HepG2 (cell line): ENCODE data around the gene ADGRD1. TPM values are rescaled to one million over a fixed set of nuclear protein-coding genes. Genes with fewer than 3 reads are reported as not detected.
A peak's percentile ranks its signal among the peaks of the same experiment; 100 is the strongest.

Experiments
- FOSL2 ChIP-seq: sonication (generic); formaldehyde crosslinking; IDR thresholded peaks from 2 replicates; pipeline ENCODE4 v1.4.0; 2020; ENCODE audit warnings: missing genetic modification reagents
- FOXO1 ChIP-seq: sonication (generic); formaldehyde crosslinking; IDR thresholded peaks from 2 replicates; pipeline ENCODE4 v1.4.0; 2020; ENCODE audit warnings: missing genetic modification reagents
- HNRNPK ChIP-seq: fragments of 200-400 bp; formaldehyde crosslinking; IDR thresholded peaks from 2 replicates; pipeline ENCODE4 v1.6.1; 2018; ENCODE audit warnings: low read length, low read depth, moderate library complexity, mild to moderate bottlenecking; ENCODE audit not compliant: poor library complexity, severe bottlenecking
- JARID2 ChIP-seq: sonication (generic); formaldehyde crosslinking; IDR thresholded peaks from 2 replicates; pipeline ENCODE4 v1.8.1; 2023; ENCODE audit warnings: missing genetic modification reagents, inconsistent platforms; ENCODE audit not compliant: insufficient replicate concordance
- KDM5A ChIP-seq: fragments of 200-600 bp; sonication (generic); IDR thresholded peaks from 2 replicates; pipeline ENCODE4 v1.7.0; 2018; ENCODE audit warnings: antibody characterized with exemption, mild to moderate bottlenecking, low read length, borderline replicate concordance
- KLF13 ChIP-seq: sonication (generic); formaldehyde crosslinking; IDR thresholded peaks from 2 replicates; pipeline ENCODE4 v1.4.0; 2020; ENCODE audit warnings: mild to moderate bottlenecking, missing genetic modification reagents
- MAFF ChIP-seq: IDR thresholded peaks from 2 replicates; pipeline ENCODE4 v1.6.1; 2011; ENCODE audit warnings: low read depth, low read length, improper control_type of control experiment
- NFKB2 ChIP-seq: sonication (generic); formaldehyde crosslinking; IDR thresholded peaks from 2 replicates; pipeline ENCODE4 v1.4.0; 2020; ENCODE audit warnings: missing genetic modification reagents, borderline replicate concordance
- TARDBP ChIP-seq: sonication (generic); formaldehyde crosslinking; IDR thresholded peaks from 2 replicates; pipeline ENCODE4 v1.8.0; 2022; ENCODE audit warnings: mild to moderate bottlenecking, missing genetic modification reagents
- ZBTB1 ChIP-seq: sonication (generic); formaldehyde crosslinking; IDR thresholded peaks from 2 replicates; pipeline ENCODE4 v1.4.0; 2020; ENCODE audit warnings: missing genetic modification reagents, borderline replicate concordance
- ZBTB37 ChIP-seq: sonication (generic); formaldehyde crosslinking; IDR thresholded peaks from 2 replicates; pipeline ENCODE4 v1.4.0; 2020; ENCODE audit warnings: mild to moderate bottlenecking, missing genetic modification reagents
- ZNF160 ChIP-seq: sonication (generic); formaldehyde crosslinking; IDR thresholded peaks from 2 replicates; pipeline ENCODE4 v1.8.0; 2022; ENCODE audit warnings: mild to moderate bottlenecking, inconsistent platforms, missing genetic modification reagents
- ZNF180 ChIP-seq: sonication (generic); formaldehyde crosslinking; IDR thresholded peaks from 2 replicates; pipeline ENCODE4 v1.4.0; 2020; ENCODE audit warnings: low read depth, missing genetic modification reagents, borderline replicate concordance
- ZNF234 ChIP-seq: sonication (generic); formaldehyde crosslinking; conservative IDR thresholded peaks from 2 replicates; pipeline ENCODE4 v1.5.1; 2020; ENCODE audit warnings: mild to moderate bottlenecking, missing genetic modification reagents
- ZNF274 ChIP-seq: sonication (generic); formaldehyde crosslinking; IDR thresholded peaks from 2 replicates; pipeline ENCODE4 v1.5.1; 2020; ENCODE audit warnings: mild to moderate bottlenecking, missing genetic modification reagents
- ZNF44 ChIP-seq: sonication (generic); formaldehyde crosslinking; IDR thresholded peaks from 2 replicates; pipeline ENCODE4 v1.5.1; 2020; ENCODE audit warnings: mild to moderate bottlenecking, missing genetic modification reagents
- ZNF577 ChIP-seq: sonication (generic); formaldehyde crosslinking; IDR thresholded peaks from 2 replicates; pipeline ENCODE4 v1.4.0; 2020; ENCODE audit warnings: mild to moderate bottlenecking, low read depth, missing genetic modification reagents, borderline replicate concordance
- ZNF615 ChIP-seq: sonication (generic); formaldehyde crosslinking; IDR thresholded peaks from 2 replicates; pipeline ENCODE4 v1.5.0; 2020; ENCODE audit warnings: mild to moderate bottlenecking, missing genetic modification reagents, borderline replicate concordance
- ZNF670 ChIP-seq: sonication (generic); formaldehyde crosslinking; IDR thresholded peaks from 2 replicates; pipeline ENCODE4 v1.8.0; 2022; ENCODE audit warnings: mild to moderate bottlenecking, missing genetic modification reagents, borderline replicate concordance
- ZNF678 ChIP-seq: sonication (generic); formaldehyde crosslinking; IDR thresholded peaks from 2 replicates; pipeline ENCODE4 v1.4.0; 2020; ENCODE audit warnings: mild to moderate bottlenecking, missing genetic modification reagents
- ZNF850 ChIP-seq: sonication (generic); formaldehyde crosslinking; conservative IDR thresholded peaks from 2 replicates; pipeline ENCODE4 v1.9.0; 2021; ENCODE audit warnings: mild to moderate bottlenecking, missing genetic modification reagents
- polyA plus RNA-seq, 8 experiments: library from polyadenylated mRNA; depleted of rRNA in 3 of 8; stranded (reverse) in 7 of 8; unstranded in 1 of 8; fragments of >200 nt; fragmentation: Illumina TruSeq in 4 of 8; extraction: Trizol in 4 of 8; gene quantifications; 2 replicates each; pipeline versions ENCODE4 v1.2.1 to v1.2.3, GENCODE V29; 2011 to 2016; ENCODE audit warnings: low read depth in 4 of 8, missing spikeins in 1 of 8, mixed read lengths in 1 of 8; ENCODE audit not compliant: insufficient read depth in 1 of 8
- total RNA-seq, 5 experiments: library from RNA; depleted of rRNA; stranded (reverse); fragments of >200 nt; fragmentation: Illumina TruSeq; extraction: Trizol; gene quantifications; 2 replicates each; pipeline ENCODE4 v1.2.3, GENCODE V29; 2016; ENCODE audit warnings: low read depth in 1 of 5
- TF ChIP-seq, protein P1 (sequence below): IDR thresholded peaks from 2 replicates; pipeline ENCODE4 v1.6.1; 2012; ENCODE audit warnings: low read length, improper control_type of control experiment
- TF ChIP-seq, protein P2 (sequence below): sonication (generic); formaldehyde crosslinking; conservative IDR thresholded peaks from 2 replicates; pipeline ENCODE4 v1.4.0; 2020; ENCODE audit warnings: missing genetic modification reagents
- TF ChIP-seq, protein P3 (sequence below): IDR thresholded peaks from 2 replicates; pipeline ENCODE4 v1.6.1; 2016; ENCODE audit warnings: missing genetic modification reagents, missing compliant biosample characterization

Gene ADGRD1
- total and polyA plus RNA-seq, 2 of the 13 experiments (the other 11 are each of a cell fraction or from before 2014, with no cell fraction given): 0.46 to 12.4 TPM

DNA sequence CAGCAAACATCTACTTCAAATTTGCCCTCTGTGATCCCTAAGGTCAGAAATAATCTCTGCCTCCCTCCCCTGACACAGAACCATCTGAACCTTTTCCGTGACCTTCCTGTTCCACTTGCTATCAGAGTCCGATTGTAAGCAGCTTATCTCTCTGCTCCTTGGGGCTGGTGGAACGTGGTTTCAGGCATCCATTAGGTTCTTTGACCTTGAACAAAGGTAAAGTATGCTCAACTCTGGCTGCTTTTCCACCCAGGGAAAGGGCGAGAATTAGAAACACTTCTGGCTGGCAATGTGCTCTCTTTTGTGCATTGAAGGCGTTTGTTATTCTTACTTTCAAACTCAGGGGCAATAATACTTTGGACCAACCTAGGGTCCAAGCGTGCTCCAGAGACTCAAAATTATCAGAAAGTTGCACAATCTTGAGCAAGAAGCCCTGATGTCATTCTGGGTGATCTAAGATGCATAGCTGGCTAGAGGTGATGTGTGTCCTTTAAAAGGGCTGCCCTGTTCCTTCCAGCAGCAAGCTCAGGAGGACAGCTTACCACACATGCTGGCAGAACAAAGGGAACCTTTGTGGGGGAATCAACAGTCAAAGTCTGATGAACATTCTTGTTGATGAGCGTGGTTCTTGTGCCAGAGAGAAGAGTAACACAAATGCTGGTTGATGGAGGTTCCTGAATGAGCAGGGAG, 29.8 kb downstream of the ADGRD1 start (continued):
- TF ChIP-seq, protein P1, sequence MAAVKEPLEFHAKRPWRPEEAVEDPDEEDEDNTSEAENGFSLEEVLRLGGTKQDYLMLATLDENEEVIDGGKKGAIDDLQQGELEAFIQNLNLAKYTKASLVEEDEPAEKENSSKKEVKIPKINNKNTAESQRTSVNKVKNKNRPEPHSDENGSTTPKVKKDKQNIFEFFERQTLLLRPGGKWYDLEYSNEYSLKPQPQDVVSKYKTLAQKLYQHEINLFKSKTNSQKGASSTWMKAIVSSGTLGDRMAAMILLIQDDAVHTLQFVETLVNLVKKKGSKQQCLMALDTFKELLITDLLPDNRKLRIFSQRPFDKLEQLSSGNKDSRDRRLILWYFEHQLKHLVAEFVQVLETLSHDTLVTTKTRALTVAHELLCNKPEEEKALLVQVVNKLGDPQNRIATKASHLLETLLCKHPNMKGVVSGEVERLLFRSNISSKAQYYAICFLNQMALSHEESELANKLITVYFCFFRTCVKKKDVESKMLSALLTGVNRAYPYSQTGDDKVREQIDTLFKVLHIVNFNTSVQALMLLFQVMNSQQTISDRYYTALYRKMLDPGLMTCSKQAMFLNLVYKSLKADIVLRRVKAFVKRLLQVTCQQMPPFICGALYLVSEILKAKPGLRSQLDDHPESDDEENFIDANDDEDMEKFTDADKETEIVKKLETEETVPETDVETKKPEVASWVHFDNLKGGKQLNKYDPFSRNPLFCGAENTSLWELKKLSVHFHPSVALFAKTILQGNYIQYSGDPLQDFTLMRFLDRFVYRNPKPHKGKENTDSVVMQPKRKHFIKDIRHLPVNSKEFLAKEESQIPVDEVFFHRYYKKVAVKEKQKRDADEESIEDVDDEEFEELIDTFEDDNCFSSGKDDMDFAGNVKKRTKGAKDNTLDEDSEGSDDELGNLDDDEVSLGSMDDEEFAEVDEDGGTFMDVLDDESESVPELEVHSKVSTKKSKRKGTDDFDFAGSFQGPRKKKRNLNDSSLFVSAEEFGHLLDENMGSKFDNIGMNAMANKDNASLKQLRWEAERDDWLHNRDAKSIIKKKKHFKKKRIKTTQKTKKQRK: no peak
- no peak for TF ChIP-seq ZNF615
- TF ChIP-seq ZNF44 (CRISPR knock-in tag): 0 out of 2 replicates have a peak, but pooled peaks have one; percentile 36
- TF ChIP-seq FOXO1: no peak; the same call in 1 of the 2 replicates
- no peak for TF ChIP-seq ZNF678 (CRISPR knock-in tag)
- no peak for TF ChIP-seq ZBTB37
- TF ChIP-seq JARID2 (CRISPR knock-in tag): no peak
- no peak for TF ChIP-seq ZBTB1 (CRISPR knock-in tag)
- TF ChIP-seq ZNF160 (CRISPR knock-in tag): no peak
- peak; percentile 39; the same call in 1 of the 2 replicates for TF ChIP-seq FOSL2 (CRISPR knock-in tag)
- TF ChIP-seq ZNF274 (CRISPR knock-in tag): no peak
- no peak; the same call in 1 of the 2 replicates for TF ChIP-seq KDM5A
- TF ChIP-seq, protein P2, sequence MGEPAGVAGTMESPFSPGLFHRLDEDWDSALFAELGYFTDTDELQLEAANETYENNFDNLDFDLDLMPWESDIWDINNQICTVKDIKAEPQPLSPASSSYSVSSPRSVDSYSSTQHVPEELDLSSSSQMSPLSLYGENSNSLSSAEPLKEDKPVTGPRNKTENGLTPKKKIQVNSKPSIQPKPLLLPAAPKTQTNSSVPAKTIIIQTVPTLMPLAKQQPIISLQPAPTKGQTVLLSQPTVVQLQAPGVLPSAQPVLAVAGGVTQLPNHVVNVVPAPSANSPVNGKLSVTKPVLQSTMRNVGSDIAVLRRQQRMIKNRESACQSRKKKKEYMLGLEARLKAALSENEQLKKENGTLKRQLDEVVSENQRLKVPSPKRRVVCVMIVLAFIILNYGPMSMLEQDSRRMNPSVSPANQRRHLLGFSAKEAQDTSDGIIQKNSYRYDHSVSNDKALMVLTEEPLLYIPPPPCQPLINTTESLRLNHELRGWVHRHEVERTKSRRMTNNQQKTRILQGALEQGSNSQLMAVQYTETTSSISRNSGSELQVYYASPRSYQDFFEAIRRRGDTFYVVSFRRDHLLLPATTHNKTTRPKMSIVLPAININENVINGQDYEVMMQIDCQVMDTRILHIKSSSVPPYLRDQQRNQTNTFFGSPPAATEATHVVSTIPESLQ (CRISPR knock-in tag): no peak
- TF ChIP-seq ZNF577 (CRISPR knock-in tag): no peak
- no peak for TF ChIP-seq MAFF
- 0 out of 2 replicates have a peak, but pooled peaks have one; percentile 41 for TF ChIP-seq ZNF670
- no peak for TF ChIP-seq HNRNPK
- no peak for TF ChIP-seq ZNF180 (CRISPR knock-in tag)
- TF ChIP-seq ZNF234 (CRISPR knock-in tag): no peak
- TF ChIP-seq ZNF850 (CRISPR knock-in tag): no peak
- no peak; the same call in 1 of the 2 replicates for TF ChIP-seq TARDBP (CRISPR knock-in tag)
- TF ChIP-seq, protein P3, sequence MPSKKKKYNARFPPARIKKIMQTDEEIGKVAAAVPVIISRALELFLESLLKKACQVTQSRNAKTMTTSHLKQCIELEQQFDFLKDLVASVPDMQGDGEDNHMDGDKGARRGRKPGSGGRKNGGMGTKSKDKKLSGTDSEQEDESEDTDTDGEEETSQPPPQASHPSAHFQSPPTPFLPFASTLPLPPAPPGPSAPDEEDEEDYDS (CRISPR knock-in tag): no peak
- no peak for TF ChIP-seq NFKB2 (CRISPR knock-in tag)
- TF ChIP-seq KLF13: no peak
